ENCODE results near the gene MAPKAPK5. TPM values are rescaled to one million over a fixed set of nuclear protein-coding genes. Genes with fewer than 3 reads are reported as not detected.

The MAPKAPK5 gene
- total and polyA plus RNA-seq, 2 of the 13 experiments (the other 11 are each of a cell fraction or from before 2014, with no cell fraction given), result 43.2 to 58.2 TPM

GRCh38 chr12:111823891-111824290, 18.1 kb upstream of the MAPKAPK5 start (continued):
- no peak for TF ChIP-seq ZNF770 (CRISPR knock-in tag; IDR thresholded peaks at IDR 0.05)
- TF ChIP-seq ARID4A (CRISPR knock-in tag; IDR thresholded peaks at IDR 0.05; ENCODE audit: borderline replicate concordance), result no peak
- TF ChIP-seq FOXP4 (CRISPR knock-in tag; IDR thresholded peaks at IDR 0.05), result no peak
- no peak for TF ChIP-seq ZNF460 (CRISPR knock-in tag; IDR thresholded peaks at IDR 0.05; ENCODE audit: borderline replicate concordance)
- no peak for TF ChIP-seq SNAI1 (CRISPR knock-in tag; IDR thresholded peaks at IDR 0.05; ENCODE audit: borderline replicate concordance)
- no peak for TF ChIP-seq ZNF33B (CRISPR knock-in tag; IDR thresholded peaks at IDR 0.05)
- no peak for TF ChIP-seq HMGXB4 (CRISPR knock-in tag; IDR thresholded peaks at IDR 0.05; ENCODE audit: borderline replicate concordance in 1 of 2, low read depth in 1 of 2)
- no peak for TF ChIP-seq SMAD3 (CRISPR knock-in tag; IDR thresholded peaks at IDR 0.05)
- TF ChIP-seq KDM3A (CRISPR knock-in tag; IDR thresholded peaks at IDR 0.05; ENCODE audit: low read depth), result no peak

Measured in HepG2 (cell line).